Activated CD8-positive, alpha-beta memory T cell treated with anti-CD3 and anti-CD28 coated beads, Interleukin-2, amount 50 U/mL, for 1 hour (primary cell): ENCODE results near the gene NPPB.
"Not testable (repeated sequence)": the region's sequence is repeated elsewhere in the genome, so short reads cannot be mapped to it uniquely, and the experiment has no call there.

Experiments used
- DNase-seq: peaks from one replicate; pipeline ENCODE4 v3.0.0-alpha.2; 2020; ENCODE audit errors: extremely low read depth

Gene NPPB

DNA sequence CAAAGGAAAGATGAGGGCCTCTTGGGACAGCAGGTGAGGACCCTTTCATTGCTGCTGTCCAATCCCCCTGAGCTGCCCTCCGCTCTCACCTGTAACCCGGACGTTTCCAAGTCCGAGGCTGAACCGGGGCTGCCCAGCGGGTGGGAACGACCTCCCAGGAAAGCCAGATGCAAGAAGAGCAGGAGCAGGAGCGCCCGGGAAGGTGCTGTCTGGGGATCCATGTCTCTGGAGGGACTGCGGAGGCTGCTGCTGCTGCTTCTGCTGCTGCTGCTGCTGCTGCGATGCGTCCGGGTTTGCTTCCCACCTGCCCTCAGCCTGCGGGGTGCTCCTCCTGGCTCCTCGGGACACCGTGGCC is at the start of gene NPPB:
TSS of gene NPPB (minus strand) at position 333 of the 355 bp plus-strand sequence. CDS start at position 221, 112 bp downstream.
- no peak for DNase-seq

DNA sequence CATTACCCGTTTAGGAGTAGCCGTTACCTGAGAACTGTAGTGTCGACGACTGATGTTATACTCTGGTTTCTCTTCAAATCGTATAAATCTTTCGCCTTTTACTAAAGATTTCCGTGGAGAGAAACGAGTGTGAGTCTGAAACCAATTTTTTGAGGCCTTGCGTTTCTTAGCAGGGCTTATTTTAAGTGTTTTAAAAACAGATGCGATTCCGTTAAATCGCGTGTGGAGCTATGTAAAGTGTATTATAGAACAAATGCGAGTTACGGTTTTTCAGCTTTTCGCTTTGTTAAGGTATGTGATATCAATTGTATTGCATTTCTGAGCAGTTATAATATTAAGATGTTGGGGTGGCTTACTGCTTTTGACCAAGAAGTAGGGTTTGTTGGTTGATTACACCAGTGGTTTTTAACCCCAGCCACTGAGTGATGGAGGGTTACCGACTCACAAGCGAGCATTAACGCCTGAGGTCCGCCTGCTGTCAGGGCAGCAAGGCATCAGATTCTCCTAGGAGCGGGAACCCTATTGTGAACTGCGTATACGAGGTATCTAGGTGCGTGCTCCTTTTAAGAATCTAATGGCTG is 49.4 kb upstream of the NPPB start:
- DNase-seq = peak; percentile 40

DNA sequence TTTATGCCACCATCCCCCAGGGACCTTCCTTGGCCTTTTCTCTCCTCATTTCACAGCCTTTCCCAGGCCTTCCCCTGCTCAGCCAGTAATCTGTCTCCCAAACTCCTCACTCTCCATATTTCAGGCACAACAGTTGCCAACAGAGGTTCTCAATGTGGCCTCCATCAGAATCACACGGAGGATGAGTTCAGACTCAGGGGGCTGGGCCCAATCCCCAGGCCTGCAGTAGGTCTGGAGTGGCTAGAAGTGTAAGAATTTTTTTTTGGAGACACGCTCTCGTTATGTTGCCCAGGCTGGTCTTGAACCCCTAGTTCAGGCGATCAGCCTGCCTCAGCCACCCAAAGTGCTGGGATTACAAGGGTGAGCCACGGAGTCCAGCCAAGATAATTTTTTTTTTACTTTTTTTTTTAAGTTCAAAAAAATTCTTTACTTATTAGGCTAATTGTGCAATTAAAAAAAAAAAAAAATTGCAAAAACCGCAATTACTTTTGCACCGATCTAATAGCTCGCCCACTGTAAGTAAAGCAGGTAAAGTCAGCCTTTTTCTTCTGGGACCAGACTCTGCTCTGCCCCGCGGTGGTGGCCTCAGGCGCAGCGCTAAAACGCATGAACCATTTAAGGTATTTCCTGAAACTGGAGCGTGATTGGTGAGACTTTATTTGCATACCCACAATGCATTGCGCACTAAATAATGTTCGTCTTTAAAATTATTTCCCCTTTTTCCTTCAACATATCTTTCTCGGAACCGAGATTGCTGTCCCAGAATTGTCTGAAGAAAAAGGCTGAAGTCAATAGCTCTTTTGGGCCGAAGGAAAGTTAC is 48.7 kb upstream of the NPPB start:
- peak; percentile 80 for DNase-seq

DNA sequence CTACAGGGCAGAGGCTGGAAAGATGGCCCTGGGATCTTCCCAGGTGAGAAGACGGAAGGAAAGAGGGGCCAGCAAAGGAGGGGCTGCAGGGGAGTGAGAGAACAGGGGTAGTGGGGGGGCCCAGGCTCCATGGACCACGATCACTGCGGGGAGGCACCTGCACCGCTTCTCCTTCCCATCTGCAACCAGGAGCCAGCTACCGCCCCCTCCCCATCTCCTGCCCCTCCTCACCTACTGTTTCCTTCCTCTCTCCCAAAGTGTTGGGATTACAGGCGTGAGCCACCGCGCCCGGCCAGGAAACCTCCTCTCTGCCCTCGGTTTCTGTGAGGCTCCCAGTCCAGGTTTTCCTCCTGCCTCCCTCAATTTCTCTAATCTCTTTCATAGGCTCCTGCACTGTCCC is 48.1 kb upstream of the NPPB start:
- DNase-seq = no peak

DNA sequence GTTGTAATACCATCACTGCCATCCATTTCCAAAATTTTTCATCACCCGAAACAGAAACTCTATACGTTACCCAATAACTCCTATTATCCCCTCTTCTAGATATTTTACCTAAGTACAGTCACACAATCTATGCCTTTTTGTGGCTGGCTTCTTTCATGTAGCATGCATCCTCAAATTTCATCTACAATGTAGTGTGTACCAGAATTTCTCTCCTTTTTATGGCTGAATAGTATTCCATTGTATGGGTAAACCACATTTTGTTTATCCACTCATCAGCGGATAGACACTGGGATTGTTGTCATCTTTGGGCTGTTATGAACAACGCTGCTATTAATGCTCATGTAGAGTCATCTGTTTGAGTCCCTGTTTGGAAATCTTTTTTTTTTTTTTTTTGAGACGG is 46.2 kb upstream of the NPPB start:
- no peak for DNase-seq

DNA sequence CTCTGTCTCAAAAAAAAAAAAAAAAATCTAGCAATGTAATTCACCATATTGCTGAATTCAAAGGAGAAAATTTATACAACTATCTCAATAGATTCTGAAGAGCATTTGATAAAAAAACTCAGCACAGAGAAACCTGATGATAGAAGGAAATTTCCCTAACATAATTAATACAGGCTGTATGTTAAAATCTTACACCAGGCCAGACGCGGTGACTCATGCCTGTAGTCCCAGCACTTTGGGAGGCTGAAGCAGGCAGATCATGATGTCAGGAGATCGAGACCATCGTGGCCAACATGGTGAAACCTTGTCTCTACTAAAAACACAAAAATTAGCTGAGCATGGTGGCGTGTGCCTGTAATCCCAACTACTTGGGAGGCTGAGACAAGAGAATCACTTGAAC is 45.4 kb upstream of the NPPB start:
- not testable (repeated sequence) for DNase-seq

DNA sequence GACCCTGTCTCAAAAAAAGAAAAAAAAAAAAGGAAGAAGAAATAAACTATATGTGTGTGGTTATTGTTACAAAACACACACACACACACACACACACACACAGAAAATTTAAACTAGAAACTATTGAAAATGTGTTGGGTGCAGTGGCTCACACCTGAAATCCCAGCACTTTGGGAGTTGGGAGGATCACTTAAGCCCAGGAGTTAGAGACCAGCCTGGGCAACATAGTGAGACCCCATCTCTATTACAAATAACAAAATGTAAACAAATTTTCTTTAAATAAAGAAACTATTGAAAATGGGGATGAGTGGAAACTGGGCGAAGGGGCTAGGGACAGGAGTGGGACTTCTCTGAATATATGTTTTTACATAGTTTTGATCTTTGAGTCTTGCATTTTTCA is 44.5 kb upstream of the NPPB start:
- DNase-seq = no peak

DNA sequence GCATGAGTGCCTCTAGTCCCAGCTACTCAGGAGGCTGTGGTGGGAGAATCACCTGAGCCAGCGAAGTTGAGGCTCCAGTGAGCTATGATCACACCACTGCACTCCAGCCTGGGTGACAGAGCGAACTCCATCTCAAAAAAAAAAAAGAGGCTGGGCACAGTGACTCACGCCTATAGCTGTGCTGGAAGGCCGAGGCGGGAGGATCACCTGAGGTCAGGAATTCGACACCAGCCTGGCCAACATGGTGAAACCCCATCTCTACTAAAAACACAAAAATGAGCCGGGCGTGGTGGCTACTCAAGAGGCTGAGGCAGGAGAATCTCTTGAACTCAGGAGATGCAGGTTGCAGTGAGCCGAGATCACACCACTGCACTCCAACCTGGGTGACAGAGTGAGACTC is 42.7 kb upstream of the NPPB start:
- DNase-seq = not testable (repeated sequence)

DNA sequence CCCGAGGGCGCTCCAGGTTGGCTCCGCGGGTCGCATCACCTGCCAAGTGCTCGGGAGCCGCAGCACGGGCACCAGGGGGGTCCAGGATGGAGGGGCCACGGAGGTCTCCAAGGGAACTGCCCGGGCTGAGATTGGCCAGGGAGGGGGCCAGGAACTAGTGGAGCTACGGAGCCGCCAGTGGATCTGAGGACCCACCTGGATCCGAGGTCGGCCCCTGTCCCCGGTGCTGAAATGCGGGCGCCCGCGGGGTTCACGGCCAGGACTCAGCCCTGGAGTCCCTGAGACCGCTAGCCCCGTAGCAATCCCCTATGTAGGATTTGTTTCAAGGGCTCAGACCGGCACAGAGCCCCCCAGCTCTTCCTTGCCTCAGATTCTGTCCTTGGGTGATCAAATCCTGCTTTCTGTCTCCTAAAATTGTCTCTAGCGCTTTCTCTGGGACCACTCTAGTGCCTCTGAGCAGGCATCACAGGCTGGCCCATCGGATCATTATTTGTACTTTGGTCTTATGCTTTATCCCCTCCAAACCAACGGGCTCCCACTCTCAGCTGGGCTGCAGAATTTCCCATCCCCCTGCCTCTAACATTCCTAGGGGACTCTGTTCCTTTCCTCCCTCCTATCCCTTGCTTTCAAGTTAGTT is 40.2 kb upstream of the NPPB start:
- DNase-seq = no peak

DNA sequence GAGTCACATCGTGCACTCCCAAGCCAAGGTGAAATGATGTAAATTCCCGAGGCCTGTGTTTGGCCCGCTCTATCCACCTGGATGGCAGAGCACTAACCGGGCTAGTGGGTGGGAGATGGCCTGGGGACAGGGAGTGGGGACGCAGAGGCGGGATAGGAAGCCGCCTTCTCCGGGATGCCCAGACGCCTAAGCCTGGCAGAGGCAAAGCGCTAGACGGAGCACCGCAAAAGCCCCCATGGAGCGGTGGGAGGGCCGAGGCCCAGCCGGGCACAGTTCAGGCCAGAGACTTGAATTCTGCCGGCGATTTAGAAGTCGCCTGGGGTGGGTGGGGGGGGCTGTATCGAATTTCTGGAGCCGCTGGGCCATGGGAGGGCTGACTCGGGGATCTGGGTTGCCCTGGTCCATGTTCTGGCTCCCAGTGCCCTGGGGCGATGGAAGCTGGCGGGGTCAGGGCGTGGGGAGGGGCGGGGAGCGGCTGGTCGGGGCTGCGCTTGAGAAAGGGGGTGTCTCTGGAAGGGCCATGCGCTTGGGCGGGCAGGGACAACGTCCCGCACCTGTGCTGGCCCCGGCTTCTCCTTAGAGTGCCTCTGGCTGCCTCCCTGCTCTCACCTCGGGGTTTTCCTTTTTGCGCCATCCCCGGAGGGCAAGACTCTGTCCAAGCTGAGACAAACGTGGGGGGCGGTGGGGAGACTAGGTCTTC is 39.5 kb upstream of the NPPB start:
- no peak for DNase-seq

DNA sequence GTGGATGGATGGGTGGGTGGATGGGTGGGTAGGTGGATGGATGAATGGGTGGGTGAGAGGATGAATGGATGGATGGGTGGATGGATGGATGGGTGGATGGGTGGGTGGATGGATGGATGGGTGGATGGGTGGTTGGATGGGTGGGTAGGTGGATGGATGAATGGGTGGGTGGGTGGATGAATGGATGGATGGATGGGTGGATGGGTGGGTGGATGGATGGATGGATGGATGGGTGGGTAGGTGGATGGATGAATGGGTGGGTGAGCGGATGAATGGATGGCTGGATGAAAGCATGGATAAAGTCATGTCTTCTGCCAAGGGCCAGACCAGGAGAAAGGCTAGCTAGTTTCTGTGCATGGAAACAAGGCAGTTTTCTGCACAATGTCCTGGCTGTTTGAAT is 35.8 kb upstream of the NPPB start:
- not testable (repeated sequence) for DNase-seq

DNA sequence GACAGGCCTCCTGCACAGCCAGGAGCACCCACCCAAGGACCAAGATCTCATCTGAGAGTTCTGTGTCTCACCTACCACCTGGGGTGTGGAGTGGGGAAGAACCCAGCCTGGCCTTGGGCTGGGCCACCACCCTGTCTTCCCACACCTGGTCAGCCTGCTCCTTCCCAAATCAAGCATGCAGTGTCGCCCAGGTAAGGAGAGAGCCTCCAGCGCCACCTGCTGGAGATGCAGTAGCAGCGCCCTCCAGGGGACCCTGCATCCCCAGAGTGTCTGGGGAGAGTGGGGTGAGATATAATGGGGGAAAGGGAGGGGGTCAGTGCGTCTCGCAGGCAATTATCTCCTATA is 35.1 kb upstream of the NPPB start:
- peak; percentile 23 for DNase-seq

DNA sequence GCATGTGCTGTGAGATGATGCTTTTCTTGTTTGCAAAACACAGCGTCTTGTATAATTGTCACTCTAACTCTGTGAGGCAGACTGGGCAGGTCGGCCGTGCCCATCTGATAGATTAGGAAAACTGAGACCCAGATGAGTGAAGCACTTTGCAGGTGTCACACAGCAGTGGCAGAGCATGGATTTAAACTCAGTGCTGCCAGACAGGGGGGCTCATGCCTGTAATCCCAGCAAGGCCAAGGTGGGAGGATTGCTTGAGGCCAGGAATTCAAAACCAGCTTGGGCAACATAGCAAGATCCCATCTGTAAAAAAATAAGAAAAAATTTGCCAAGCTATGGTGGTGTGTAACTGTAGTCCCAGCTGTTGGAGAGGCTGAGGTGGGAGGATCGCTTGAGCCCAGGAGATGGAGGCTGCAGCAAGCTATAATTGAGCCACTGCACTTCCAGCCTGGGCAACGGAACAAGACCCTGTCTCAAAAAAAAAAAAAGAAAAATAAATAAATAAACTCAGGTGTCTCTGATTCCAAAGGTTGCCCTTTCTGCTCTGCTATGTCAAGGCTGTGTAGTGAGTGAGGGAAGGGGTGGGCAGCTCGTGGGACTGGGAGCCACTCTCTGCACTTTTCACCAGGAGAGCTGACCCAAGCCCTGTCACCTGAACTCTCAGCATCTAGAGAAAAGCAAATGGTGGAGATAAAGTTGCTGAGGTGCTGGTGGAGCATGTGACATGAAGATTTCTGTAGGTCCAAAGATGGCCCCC is 32.9 kb upstream of the NPPB start:
- no peak for DNase-seq

DNA sequence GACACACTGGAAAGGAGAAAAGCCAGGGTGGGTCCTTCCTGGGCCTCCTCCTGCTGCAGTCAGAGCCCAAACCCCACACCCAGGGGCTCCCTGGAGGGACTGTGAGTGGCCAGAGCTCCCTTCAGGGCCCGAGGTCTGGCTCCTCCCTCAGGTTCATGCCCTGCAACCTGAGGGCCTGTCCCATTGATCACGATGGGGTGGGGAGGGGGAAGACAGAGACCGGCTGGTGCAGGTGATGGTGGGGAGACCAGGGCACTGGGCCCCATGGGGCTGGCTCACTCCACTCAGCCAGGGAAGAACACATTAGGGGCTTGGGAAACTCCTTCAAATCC is 30.1 kb upstream of the NPPB start:
- no peak for DNase-seq

DNA sequence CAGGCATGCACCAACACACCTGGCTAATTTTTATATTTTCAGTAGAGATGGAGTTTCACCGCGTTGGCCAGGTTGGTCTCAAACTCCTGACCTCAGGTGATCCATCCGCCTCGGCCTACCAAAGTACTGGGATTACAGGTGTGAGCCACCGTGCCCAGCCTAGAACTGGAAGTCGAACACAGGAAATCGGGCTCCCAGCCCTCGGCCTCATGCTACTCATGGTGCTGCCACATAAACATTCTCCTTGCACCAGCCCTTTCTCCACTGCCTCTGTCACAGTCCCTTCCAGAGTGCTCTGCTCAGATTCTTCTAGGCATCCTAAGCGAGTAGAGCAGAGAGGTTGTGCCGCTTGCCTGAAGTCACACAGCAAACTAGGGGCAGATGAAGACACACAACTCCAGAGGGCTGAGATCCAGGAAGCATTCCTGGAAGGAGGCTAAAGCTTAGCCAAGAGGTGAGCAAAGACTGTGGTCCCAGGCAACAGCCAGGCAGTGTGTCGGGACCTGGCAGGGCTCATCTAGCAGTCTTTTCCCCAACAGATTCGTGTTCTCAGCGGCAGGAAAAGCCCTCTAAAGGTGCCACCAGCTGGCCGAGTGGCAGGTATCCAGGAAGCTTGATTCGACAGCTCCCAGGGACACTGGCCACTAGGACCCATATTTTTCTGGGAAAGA is 29.6 kb upstream of the NPPB start:
- DNase-seq = no peak

DNA sequence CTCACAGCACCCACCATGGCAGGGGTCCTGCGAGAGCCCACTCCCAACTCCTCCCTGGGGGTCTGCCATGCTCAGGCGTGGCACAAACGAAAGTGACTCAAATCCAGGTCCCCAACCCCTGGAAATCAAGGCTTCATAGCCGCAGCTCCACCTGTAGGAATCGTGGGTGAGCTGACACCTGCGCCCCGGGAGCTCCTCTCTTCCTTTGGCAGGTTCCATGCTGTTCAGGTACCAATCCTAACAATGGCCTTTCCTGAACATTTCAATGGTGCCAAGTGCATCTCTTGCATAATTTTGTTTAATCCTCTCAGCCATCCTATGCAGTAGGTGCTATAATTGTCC is 28.9 kb upstream of the NPPB start:
- no peak for DNase-seq

DNA sequence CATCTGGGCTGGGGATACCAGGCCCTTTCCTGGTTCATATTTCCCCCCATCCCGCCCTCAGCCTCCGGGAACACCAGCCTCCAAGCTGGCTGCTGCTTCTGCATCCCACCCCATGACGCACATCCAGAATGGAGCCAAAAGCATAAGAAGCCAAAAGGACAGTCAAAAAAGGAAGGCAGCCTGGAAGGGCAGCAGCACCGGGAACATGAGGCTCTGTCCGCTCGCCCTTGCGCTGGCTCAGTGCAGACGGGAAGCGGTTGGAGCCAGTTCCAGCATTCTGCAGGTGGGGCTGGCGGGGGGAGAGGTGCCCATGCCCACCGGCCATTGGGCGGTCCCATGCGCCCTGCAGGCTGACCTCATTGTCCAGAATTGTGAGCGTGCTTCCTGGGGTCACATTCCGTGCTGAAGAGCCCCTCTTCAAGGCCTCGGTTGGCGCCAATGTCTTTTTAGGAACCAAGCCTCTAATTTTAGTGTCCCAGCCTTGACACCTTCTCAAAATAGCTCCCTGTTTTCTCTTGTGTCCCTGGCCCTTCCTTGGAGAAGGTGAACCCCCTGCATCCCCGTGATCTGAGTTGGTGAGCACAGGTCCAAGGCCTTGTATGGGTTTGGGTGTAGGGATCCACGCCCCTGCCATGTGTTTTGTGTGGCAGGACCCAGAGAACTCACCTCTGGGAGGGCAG is 28.4 kb upstream of the NPPB start:
- DNase-seq = no peak

DNA sequence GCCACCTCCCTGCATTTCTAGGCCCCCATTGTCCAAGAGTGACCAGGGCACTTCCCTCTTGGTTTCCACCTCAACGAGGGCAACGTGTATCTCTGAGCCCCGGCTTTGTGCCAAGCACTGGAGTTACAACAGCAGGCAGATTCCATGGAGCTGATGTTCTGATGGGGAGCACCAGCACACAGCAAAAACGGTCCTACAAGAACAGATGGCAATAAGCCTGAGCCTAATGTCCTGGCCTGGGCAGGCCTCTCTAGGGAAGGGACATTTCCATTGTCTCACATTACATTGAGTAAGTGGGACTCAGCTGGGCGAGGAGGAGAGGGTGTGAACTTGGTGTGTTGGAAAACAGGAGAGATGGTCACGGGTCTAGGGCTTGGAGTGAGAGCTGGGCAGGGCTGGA is 27.2 kb upstream of the NPPB start:
- DNase-seq = no peak

DNA sequence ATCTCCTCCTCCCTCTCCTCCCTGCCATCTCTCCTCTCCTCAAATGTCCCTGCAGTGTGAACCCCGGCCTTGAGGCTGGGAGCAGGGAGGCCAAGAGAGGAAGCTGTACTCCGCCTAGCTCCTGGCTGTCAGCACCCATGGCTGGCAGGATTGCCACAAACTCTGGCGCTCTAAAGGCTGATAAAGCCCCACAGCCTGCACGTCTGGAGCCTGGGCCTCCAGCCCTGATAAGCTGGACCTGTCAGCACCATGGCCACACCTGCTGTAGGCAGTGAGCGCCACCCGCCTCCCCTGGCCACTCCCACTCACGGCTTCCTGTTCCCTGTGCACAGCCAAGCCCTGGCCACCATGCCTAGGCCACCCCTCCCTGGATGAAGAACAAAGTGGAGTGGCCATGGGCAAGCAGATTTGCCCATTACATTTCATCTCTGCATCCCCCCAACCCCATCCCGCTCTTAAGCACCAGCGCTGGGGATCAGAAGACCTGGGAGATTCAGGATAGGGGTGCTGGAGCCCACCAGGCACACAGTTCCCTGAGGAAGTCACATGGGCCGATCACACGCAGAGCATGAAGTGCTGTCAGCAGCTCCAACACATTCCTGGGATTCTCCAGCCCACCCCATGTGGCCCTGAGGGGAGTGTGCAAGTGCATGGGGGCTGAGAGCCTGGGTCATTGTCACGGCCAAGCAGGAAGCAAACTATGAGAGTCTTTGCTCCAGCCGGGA is 24.2 kb upstream of the NPPB start:
- no peak for DNase-seq

DNA sequence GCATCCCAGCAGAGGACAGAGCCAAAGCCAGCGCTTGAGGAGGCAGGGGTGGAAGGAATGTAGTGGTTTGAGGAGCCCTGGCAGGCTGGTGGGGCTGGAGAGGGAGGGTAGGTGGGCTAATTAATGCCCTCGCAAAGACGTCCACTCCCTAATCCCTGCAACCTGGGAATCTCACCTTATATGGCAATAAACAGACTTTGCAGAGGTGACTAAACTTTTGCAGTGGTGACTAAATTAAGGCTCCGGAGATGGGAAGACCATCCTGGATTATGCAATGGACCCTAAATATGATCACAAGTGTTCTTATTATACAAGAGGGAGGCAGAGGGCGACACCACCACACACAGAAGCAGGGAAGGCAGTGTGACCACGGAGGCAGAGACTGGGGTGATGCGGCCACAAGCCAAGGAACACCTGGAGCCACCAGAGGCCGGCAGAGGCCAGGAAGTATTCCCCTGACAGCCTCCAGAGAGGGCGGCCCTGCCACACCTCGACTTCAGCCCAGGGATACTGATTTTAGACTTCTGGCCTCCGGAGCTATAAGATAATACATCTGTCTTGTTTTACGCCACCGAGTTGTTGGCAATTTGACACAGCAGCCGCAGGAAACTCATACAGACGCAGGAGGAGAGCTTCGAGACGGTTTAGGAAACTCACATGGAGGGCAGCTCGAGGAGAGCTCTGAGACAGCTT is 23.1 kb upstream of the NPPB start:
- DNase-seq = no peak
